ENCODE data around the gene MRTFA.

GRCh38 chr22:40366068-40366467 is 270.5 kb downstream of the MRTFA start:
- TF ChIP-seq GATA2 (IDR thresholded peaks at IDR 0.05; ENCODE audit: low read depth, low read length), result no peak
- TF ChIP-seq GATA3 (IDR thresholded peaks at IDR 0.05; ENCODE audit: low read depth, low read length), result no peak
